Heart left ventricle (tissue), 16 donors: ENCODE results near the gene RFC3. TPM values are rescaled to one million over a fixed set of nuclear protein-coding genes. Genes with fewer than 3 reads are reported as not detected.
A peak's percentile ranks its signal among the peaks of the same experiment; 100 is the strongest.

Experiments
- ATAC-seq, 4 donors: fragments of 200-7000 bp; cut with Tn5 transposase; one replicate each; pipeline ENCODE4 v1.9.1; 2020 to 2022; ENCODE audit warnings: moderate library complexity in 4 of 4, mild to moderate bottlenecking in 3 of 4, moderate number of reproducible peaks in 1 of 4
- DNase-seq, 5 donors: peaks; one replicate each; pipeline ENCODE4 v3.0.0-alpha.2; 2020
- H3K27ac ChIP-seq, 12 donors: fragments of 200-600 bp; sonication (generic) in 4 of 12; one replicate each; pipeline versions ENCODE4 v1.5.0 to v1.8.0; 2016 to 2022; ENCODE audit warnings: mild to moderate bottlenecking in 2 of 12
- H3K27me3 ChIP-seq, 9 donors: fragments of 200-600 bp; sonication (generic) in 2 of 9; one replicate each; pipeline versions ENCODE4 v1.5.1 to v1.8.0; 2016 to 2022; ENCODE audit warnings: mild to moderate bottlenecking in 3 of 9
- H3K36me3 ChIP-seq, 9 donors: fragments of 200-600 bp; sonication (generic) in 2 of 9; one replicate each; pipeline versions ENCODE4 v1.5.0 to v1.8.0; 2018 to 2022; ENCODE audit warnings: mild to moderate bottlenecking in 2 of 9
- H3K4me1 ChIP-seq, 12 donors: fragments of 200-600 bp; sonication (generic) in 4 of 12; one replicate each; pipeline versions ENCODE4 v1.5.0 to v1.8.0; 2016 to 2022; ENCODE audit warnings: mild to moderate bottlenecking in 3 of 12
- H3K4me3 ChIP-seq, 12 donors: fragments of 200-600 bp; sonication (generic) in 4 of 12; one replicate each; pipeline versions ENCODE4 v1.5.0 to v1.8.0; 2017 to 2022; ENCODE audit warnings: mild to moderate bottlenecking in 9 of 12, moderate library complexity in 4 of 12
- H3K9me3 ChIP-seq, 12 donors: fragments of 200-600 bp; sonication (generic) in 4 of 12; one replicate each; pipeline versions ENCODE4 v1.5.0 to v1.8.0; 2016 to 2022; ENCODE audit warnings: mild to moderate bottlenecking in 1 of 12
- CTCF ChIP-seq, 12 donors: fragments of 200-600 bp; sonication (generic) in 4 of 12; IDR thresholded peaks; one replicate each; pipeline versions ENCODE4 v1.5.0 to v1.8.0; 2018 to 2022; ENCODE audit warnings: antibody characterized with exemption in 12 of 12, mild to moderate bottlenecking in 5 of 12
- POLR2A ChIP-seq, 2 donors: fragments of 450-650 bp; IDR thresholded peaks; one replicate each; pipeline ENCODE4 v1.6.1; 2017; ENCODE audit warnings: antibody characterized with exemption in 2 of 2, mild to moderate bottlenecking in 2 of 2, moderate library complexity in 2 of 2
- WGBS, 4 donors: extraction: QIAGEN DNeasy Blood & Tissue Kit in 2 of 4; methylation state at CpG; one replicate each; pipeline versions ENCODE4 v1.1.5 to v1.1.7; 2013 to 2018; 5-methylcytosine and 5-hydroxymethylcytosine counted together
- intact Hi-C, 10 donors: fragments of 100-400 bp; cut with DNase I; formaldehyde crosslinking; loops; one replicate each; pipeline versions ENCODE4 v1.11.1 to v1.14.2; 2022
- polyA plus RNA-seq, 2 donors: library from polyadenylated mRNA; stranded (reverse); fragments of 200-250 nt; gene quantifications; one replicate each; pipeline ENCODE4 v1.2.3, GENCODE V29; 2013
- total RNA-seq, 9 donors: library from RNA; depleted of rRNA in 2 of 9; stranded (reverse); fragments of >200 nt in 2 of 9; fragmentation: NEBNext Ultra II Directional in 3 of 9; extraction: Animal tissue kit (Norgen Biotek cat#: 25700) in 3 of 9; gene quantifications; one replicate each; pipeline versions ENCODE4 v1.1.0 to v1.2.4, GENCODE V29; 2016 to 2023
- donor health status: ischemic (EF 13 %, LVEDD 7.1; RV severe dilation, severe dysfunction).
- donor health status: healthy with polysubstance abuse.
- donor health status: DM: no; HTN: yes; CAD: no.
- donor health status: DM: no; HTN: no; CAD: no.
- donor health status: ischemic (EF 25% LVEDD 6.9; RV normal size, moderate dysfunction).
- donor health status: ischemic (EF 25% LVEDD 5.7; RV mildly dilated, moderate dysfunction).
- donor health status: healthy.
- donor health status: DM: yes; HTN: yes; CAD: no.
- donor health status: ischemic (EF 35%, LVEDD 5.7; RV mildly dilated, moderate dysfunction).
- donor health status: nonischemic (EF 11% LVEDD 7.7; RV severe dilation, severe dysfunction).
- donor health status: DM: yes; HTN: yes; CAD: no.
- donor health status: PGD.
- donor health status: ischemic (EF 29% LVEDD 5.4; RV normal size, mild dysfunction).
- donor health status: nonischemic (EF 23%, LVEDD 6.1; RV moderate dilation, normal function).

Gene RFC3
- total and polyA plus RNA-seq, 11 donors = 2.6 to 8.8 (median 5.7) TPM

GRCh38 chr13:33865945-33866344 is 48.0 kb downstream of the RFC3 start:
- DNase-seq = no peak
- no peaks in the 10 kb centered on the region for H3K9me3 ChIP-seq
- intact Hi-C loops = no loop called here
- no peaks in the 10 kb centered on the region for H3K36me3 ChIP-seq
- H3K4me1 ChIP-seq = no peaks in the 10 kb centered on the region
- no peaks in the 10 kb centered on the region for H3K27me3 ChIP-seq
- 90 to 98% (median 94%) methylated on average over 4 of the region's 4 CpGs for WGBS, 4 donors
- H3K27ac ChIP-seq = no peak overlapping the region
- TF ChIP-seq POLR2A (IDR thresholded peaks at IDR 0.05) (no peak), CTCF (IDR thresholded peaks at IDR 0.05) (no peak)
- H3K4me3 ChIP-seq = no peak overlapping the region
- no peak for ATAC-seq

GRCh38 chr13:33867472-33867871 is 49.5 kb downstream of the RFC3 start:
- H3K9me3 ChIP-seq = no peaks in the 10 kb centered on the region
- WGBS, 4 donors = 87 to 96% (median 94%) methylated on average over 3 of the region's 3 CpGs
- intact Hi-C loops = no loop called here
- H3K27me3 ChIP-seq = no peaks in the 10 kb centered on the region
- H3K36me3 ChIP-seq = no peaks in the 10 kb centered on the region
- TF ChIP-seq CTCF (IDR thresholded peaks at IDR 0.05) (peak in 1 of 12 donors; percentile 20), POLR2A (IDR thresholded peaks at IDR 0.05) (no peak)
- ATAC-seq (no peak), DNase-seq (no peak)
- no peaks in the 10 kb centered on the region for H3K4me1 ChIP-seq
- H3K27ac ChIP-seq = no peak overlapping the region
- no peak overlapping the region for H3K4me3 ChIP-seq

GRCh38 chr13:33868343-33868994 is 50.5 kb downstream of the RFC3 start:
- ATAC-seq (no peak), DNase-seq (no peak)
- no peaks in the 10 kb centered on the region for H3K9me3 ChIP-seq
- no peaks in the 10 kb centered on the region for H3K4me1 ChIP-seq
- WGBS, 4 donors = 92 to 97% (median 95%) methylated on average over 3 of the region's 3 CpGs
- no peaks in the 10 kb centered on the region for H3K27me3 ChIP-seq
- no peaks in the 10 kb centered on the region for H3K36me3 ChIP-seq
- TF ChIP-seq CTCF (IDR thresholded peaks at IDR 0.05) = no peak
- TF ChIP-seq POLR2A (IDR thresholded peaks at IDR 0.05) = no peak
- no peak overlapping the region for H3K27ac ChIP-seq
- no peak overlapping the region for H3K4me3 ChIP-seq
- intact Hi-C loops = no loop called here

- Histone ChIP-seq H3K4me1 (no peaks in the 10 kb centered on the region), H3K36me3 (no peaks in the 10 kb centered on the region), H3K27ac (no peak overlapping the region), H3K27me3 (no peaks in the 10 kb centered on the region), H3K4me3 (no peak overlapping the region), H3K9me3 (no peaks in the 10 kb centered on the region)
- ATAC-seq (no peak), DNase-seq (no peak)
- intact Hi-C loops = no loop called here
- TF ChIP-seq CTCF (IDR thresholded peaks at IDR 0.05) (no peak), POLR2A (IDR thresholded peaks at IDR 0.05) (no peak)
These were observed 51.1 kb downstream of the RFC3 start for GRCh38 chr13:33869005-33869404.
